ENCODE results near the gene MIB2. TPM values are rescaled to one million over a fixed set of nuclear protein-coding genes. Genes with fewer than 3 reads are reported as not detected.

The MIB2 gene
- total RNA-seq, 4 donors from 2014 or later = 117 to 216 (median 138) TPM

DNA sequence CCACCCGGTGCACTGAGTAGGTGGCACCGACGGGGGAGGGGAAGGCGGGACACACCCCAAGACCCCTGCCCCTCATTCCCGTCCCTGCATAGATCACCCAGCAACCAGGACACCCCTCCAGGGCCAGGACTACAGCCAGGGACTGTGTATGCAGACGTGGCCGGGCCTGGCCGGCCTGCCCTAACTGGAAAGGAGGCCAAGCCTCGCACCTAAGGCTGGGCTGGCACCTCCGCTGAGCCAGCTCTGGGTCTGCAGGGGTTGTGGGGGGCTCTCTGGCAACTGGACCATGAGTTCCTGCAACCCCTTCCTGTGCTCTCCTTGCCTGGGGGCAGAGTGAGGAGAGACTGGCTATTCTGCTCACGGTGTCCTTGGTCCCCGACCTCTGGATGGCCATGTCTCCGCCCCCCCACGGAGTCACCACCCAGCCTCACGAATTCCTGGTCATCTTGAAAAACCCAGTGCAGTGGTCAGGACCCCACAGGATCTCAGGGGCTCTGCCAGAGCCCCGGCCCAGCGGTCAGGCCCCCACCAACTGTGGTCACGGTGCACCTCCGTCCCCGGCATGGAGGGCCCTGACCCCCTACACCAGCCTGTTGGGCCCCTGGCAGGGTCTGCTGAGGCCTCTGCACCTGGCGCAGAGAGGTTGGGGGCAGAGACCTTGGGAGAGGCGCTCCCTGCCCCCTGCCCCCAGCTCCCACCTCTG is 14.3 kb upstream of the MIB2 start:
- WGBS, 2 donors = 63 to 76% methylated on average over 15 to 20 of the region's 22 CpGs
- intact Hi-C loops (cut with DNase I; ENCODE audit: low total_unique reads) = no loop called here
- DNase-seq (ENCODE audit: low spot score in 2 of 2) = peak in 1 of 2 donors; percentile 85
- TF ChIP-seq, protein P1, sequence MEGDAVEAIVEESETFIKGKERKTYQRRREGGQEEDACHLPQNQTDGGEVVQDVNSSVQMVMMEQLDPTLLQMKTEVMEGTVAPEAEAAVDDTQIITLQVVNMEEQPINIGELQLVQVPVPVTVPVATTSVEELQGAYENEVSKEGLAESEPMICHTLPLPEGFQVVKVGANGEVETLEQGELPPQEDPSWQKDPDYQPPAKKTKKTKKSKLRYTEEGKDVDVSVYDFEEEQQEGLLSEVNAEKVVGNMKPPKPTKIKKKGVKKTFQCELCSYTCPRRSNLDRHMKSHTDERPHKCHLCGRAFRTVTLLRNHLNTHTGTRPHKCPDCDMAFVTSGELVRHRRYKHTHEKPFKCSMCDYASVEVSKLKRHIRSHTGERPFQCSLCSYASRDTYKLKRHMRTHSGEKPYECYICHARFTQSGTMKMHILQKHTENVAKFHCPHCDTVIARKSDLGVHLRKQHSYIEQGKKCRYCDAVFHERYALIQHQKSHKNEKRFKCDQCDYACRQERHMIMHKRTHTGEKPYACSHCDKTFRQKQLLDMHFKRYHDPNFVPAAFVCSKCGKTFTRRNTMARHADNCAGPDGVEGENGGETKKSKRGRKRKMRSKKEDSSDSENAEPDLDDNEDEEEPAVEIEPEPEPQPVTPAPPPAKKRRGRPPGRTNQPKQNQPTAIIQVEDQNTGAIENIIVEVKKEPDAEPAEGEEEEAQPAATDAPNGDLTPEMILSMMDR (IDR thresholded peaks at IDR 0.05) = no peak
- TF ChIP-seq POLR2A (IDR thresholded peaks at IDR 0.05) = no peak
- H3K4me3 ChIP-seq (ENCODE audit: low read depth, poor library complexity, severe bottlenecking) = no peak overlapping the region

DNA sequence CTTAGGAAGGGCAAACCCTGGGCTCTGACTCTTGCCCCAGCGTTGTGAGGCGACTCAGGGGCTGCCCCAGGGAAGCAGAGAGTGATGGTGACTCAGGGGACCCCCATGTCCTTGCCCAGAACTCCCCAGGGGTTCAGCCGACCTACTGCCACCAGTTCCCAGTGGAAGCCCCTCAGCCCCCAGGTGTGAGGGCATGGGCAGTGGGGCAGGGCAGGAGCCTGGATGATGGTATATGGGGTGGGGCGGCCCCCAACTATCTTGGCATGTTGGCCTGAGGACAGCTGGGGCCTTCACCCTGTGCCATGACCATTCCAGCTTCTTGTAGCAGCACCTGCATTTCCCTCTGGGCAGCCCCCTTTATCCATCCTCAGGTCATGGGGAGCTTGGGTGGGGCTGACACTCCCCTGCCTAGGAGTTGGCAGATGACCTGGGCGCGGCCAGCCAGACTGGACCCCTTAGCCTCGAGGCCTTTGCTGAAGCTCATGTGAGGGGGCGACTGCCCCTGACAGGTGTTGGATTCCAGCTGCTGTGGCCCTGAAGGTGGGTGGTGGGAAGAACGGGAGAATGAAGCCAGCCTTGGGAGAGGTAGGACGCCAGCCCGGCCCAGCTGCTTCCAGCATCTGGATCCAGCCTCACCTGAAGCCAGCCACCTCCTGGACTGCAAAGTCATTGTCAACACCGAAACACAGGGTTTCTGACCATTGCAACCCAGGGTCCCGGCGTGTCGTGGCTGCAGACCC is 13.6 kb upstream of the MIB2 start:
- H3K4me3 ChIP-seq (ENCODE audit: low read depth, poor library complexity, severe bottlenecking) = no peak overlapping the region
- WGBS, 2 donors = 90% methylated on average over 13 to 15 of the region's 15 CpGs
- TF ChIP-seq, protein P1 (IDR thresholded peaks at IDR 0.05) = no peak
- intact Hi-C loops (cut with DNase I; ENCODE audit: low total_unique reads) = no loop called here
- DNase-seq (ENCODE audit: low spot score in 2 of 2) = peak in 1 of 2 donors; percentile 80

DNA sequence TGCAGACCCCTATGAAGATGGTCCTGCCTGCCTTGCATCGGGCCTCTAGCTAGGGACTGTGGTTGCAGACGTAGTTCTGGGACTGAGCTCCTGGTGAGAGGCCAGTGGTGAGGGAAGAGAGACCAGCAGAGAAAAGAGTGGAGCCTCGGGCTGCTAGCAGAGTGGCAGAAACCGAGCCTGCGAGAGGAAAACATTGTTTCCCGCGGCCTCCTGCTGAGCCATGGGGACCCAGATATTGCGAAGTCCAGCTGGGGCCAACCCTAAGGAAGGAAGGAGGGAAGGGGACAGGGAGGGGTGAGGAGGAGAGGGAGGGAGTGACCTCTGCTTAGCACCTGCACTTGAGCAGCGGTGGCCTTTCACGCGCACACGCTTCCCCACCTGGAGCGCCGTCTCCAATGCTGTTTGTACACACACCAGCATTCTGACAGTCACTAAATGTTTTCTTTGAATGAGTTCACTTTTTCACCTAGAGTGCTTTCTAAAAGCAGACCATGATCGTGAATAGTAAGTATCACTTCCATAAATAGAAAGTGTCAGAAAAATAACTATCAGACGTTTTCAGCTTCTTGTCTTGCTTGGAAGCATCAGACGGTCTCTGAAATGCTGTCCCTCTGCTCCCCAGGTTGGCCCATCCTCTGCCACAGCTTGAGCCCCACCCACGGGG is 12.9 kb upstream of the MIB2 start:
- no peak overlapping the region for H3K4me3 ChIP-seq (ENCODE audit: low read depth, poor library complexity, severe bottlenecking)
- TF ChIP-seq POLR2A (IDR thresholded peaks at IDR 0.05) = no peak
- TF ChIP-seq, protein P1 (IDR thresholded peaks at IDR 0.05) = no peak
- intact Hi-C loops (cut with DNase I; ENCODE audit: low total_unique reads) = no loop called here
- no peak for DNase-seq (ENCODE audit: low spot score in 2 of 2)
- WGBS, 2 donors = 69 to 71% methylated on average over 18 of the region's 18 CpGs

DNA sequence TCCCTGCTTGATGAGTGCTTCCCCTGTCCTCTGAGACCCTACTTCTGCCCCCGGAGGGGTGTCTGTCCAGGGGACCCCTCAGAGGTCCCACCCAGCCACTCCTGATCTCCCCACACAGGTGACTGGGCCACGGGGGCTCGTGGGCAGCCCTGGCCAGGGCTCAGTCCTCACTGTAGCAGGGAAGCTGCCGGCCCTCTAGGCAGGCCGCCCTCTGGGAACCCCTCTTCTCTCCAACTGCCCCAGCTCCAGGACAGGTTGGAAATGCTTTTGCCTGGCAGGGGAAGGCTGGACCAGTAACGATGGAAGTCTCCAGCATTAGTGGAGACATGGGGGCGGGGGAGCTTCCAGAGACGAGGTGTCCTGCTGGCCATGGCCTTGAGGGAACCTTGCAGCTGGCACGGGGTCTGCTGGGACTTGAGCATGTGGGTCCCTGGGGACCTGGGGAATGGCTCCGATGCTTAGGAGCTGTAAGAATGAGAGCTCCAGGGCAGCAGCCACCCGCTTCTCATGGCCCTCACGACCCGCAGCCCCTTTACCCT is 12.3 kb upstream of the MIB2 start:
- WGBS, 2 donors = 75 to 78% methylated on average over 13 of the region's 13 CpGs
- TF ChIP-seq, protein P1 (IDR thresholded peaks at IDR 0.05) = no peak
- TF ChIP-seq POLR2A (IDR thresholded peaks at IDR 0.05) = no peak
- intact Hi-C loops (cut with DNase I; ENCODE audit: low total_unique reads) = no loop called here

DNA sequence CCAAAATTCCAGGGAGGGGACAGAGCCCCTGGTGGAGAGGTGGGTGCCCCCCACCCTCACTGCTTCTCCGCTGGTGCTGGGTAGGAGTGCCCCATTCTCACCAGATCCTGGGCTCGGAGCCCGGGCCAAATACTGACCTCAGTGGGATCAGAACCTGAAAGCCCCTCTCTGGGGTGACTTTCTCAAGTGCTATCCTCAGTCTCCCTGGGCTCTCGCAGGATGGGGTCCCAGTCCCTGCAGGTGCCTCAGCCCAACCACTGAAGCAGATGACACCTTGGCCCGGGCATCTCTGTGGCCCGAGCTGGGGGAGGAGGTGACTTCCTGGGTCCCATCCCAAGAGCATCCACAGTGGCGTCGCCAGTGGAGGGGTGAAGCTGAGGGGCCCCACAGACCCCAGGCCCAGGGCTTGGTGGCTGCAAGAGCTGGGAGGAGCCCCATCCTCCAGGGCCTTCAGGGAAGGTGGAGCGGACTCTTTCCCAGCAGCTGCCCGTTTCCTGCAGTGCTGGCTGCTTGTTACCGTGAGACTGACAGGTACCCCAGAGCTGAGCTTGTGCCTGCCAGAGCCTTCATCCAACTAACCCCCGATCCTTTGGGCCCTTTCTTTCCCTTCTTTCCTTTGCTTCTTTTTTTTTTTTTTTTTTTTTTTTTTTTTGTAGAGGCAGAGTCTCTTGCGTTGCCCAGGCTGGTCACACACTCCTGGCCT is 11.5 kb upstream of the MIB2 start:
- no peak for TF ChIP-seq POLR2A (IDR thresholded peaks at IDR 0.05)
- TF ChIP-seq, protein P1 (IDR thresholded peaks at IDR 0.05) = no peak
- WGBS, 2 donors = 66 to 77% methylated on average over 7 to 13 of the region's 13 CpGs
- no peak for DNase-seq (ENCODE audit: low spot score in 2 of 2)
- H3K4me3 ChIP-seq (ENCODE audit: low read depth, poor library complexity, severe bottlenecking) = no peak overlapping the region
- intact Hi-C loops (cut with DNase I; ENCODE audit: low total_unique reads) = no loop called here

More for the DNA sequence above, 12.3 kb upstream of the MIB2 start:
- no peak overlapping the region for H3K4me3 ChIP-seq (ENCODE audit: low read depth, poor library complexity, severe bottlenecking)
- peak in 1 of 2 donors; percentile 85 for DNase-seq (ENCODE audit: low spot score in 2 of 2)

Data from lower leg skin (tissue), 4 donors.